ENCODE results near the gene IGF1R.

Gene IGF1R

GRCh38 chr15:98909968-98910885, 261.9 kb downstream of the IGF1R start:
- no peak for DNase-seq (ENCODE audit: low read depth in 2 of 2)

- no peak for DNase-seq (ENCODE audit: low read depth in 2 of 2)
These were observed 266.3 kb downstream of the IGF1R start for GRCh38 chr15:98914626-98915025.

GRCh38 chr15:98916826-98917225, 268.5 kb downstream of the IGF1R start:
- no peak for DNase-seq (ENCODE audit: low read depth in 2 of 2)

GRCh38 chr15:98917417-98917816, 269.1 kb downstream of the IGF1R start:
- no peak for DNase-seq (ENCODE audit: low read depth in 2 of 2)

GRCh38 chr15:98920091-98920880, 271.9 kb downstream of the IGF1R start:
- no peak for DNase-seq (ENCODE audit: low read depth in 2 of 2)

- DNase-seq (ENCODE audit: low read depth in 2 of 2) = no peak
These were observed 274.8 kb downstream of the IGF1R start for GRCh38 chr15:98923171-98923570.

- no peak for DNase-seq (ENCODE audit: low read depth in 2 of 2)
These were observed 275.2 kb downstream of the IGF1R start for GRCh38 chr15:98923579-98923978.

GRCh38 chr15:98924401-98925049, 276.2 kb downstream of the IGF1R start:
- DNase-seq (ENCODE audit: low read depth in 2 of 2) = no peak

GRCh38 chr15:98926236-98926635, 277.9 kb downstream of the IGF1R start:
- DNase-seq (ENCODE audit: low read depth in 2 of 2) = no peak

- DNase-seq (ENCODE audit: low read depth in 2 of 2) = no peak
These were observed 278.7 kb downstream of the IGF1R start for GRCh38 chr15:98927022-98927421.

- DNase-seq (ENCODE audit: low read depth in 2 of 2) = no peak
These were observed 279.7 kb downstream of the IGF1R start for GRCh38 chr15:98927996-98928395.

- DNase-seq (ENCODE audit: low read depth in 2 of 2) = no peak
These were observed 282.2 kb downstream of the IGF1R start for GRCh38 chr15:98930576-98930975.

GRCh38 chr15:98931004-98931403, 282.7 kb downstream of the IGF1R start:
- no peak for DNase-seq (ENCODE audit: low read depth in 2 of 2)

- DNase-seq (ENCODE audit: low read depth in 2 of 2) = no peak
These were observed 285.1 kb downstream of the IGF1R start for GRCh38 chr15:98933406-98933805.

GRCh38 chr15:98935736-98936135, 287.4 kb downstream of the IGF1R start:
- no peak for DNase-seq (ENCODE audit: low read depth in 2 of 2)

GRCh38 chr15:98937413-98938104, 289.2 kb downstream of the IGF1R start:
- DNase-seq (ENCODE audit: low read depth in 2 of 2) = no peak

- no peak for DNase-seq (ENCODE audit: low read depth in 2 of 2)
These were observed 289.7 kb downstream of the IGF1R start for GRCh38 chr15:98938105-98938417.

GRCh38 chr15:98938799-98939198, 290.5 kb downstream of the IGF1R start:
- no peak for DNase-seq (ENCODE audit: low read depth in 2 of 2)

- no peak for DNase-seq (ENCODE audit: low read depth in 2 of 2)
These were observed 291.2 kb downstream of the IGF1R start for GRCh38 chr15:98939311-98940080.

- no peak for DNase-seq (ENCODE audit: low read depth in 2 of 2)
These were observed 293.4 kb downstream of the IGF1R start for GRCh38 chr15:98941595-98942255.

- DNase-seq (ENCODE audit: low read depth in 2 of 2) = no peak
These were observed 294.1 kb downstream of the IGF1R start for GRCh38 chr15:98942431-98942830.
